SK-N-SH (cell line): ENCODE results near the gene PRR15L.

Experiments used
- CTCF ChIP-seq: fragments of 200-600 bp; sonication (generic); IDR thresholded peaks from 2 replicates; pipeline ENCODE4 v1.6.1; 2017; ENCODE audit warnings: antibody characterized with exemption, mild to moderate bottlenecking, moderate library complexity
- MXI1 ChIP-seq: IDR thresholded peaks from 2 replicates; pipeline ENCODE4 v1.6.1; 2012; ENCODE audit warnings: mild to moderate bottlenecking, low read depth, low read length, improper control_type of control experiment
- POLR2AphosphoS5 ChIP-seq: IDR thresholded peaks from 2 replicates; pipeline ENCODE4 v1.6.1; 2012; ENCODE audit warnings: low read depth, low read length
- RAD21 ChIP-seq: IDR thresholded peaks from 2 replicates; pipeline ENCODE4 v1.6.1; 2012; ENCODE audit warnings: mild to moderate bottlenecking, low read length
- TAF1 ChIP-seq: IDR thresholded peaks from 2 replicates; pipeline ENCODE4 v1.6.1; 2012; ENCODE audit warnings: low read depth, mild to moderate bottlenecking, low read length, moderate library complexity, borderline replicate concordance
- YY1 ChIP-seq: IDR thresholded peaks from 2 replicates; pipeline ENCODE4 v1.4.0; 2012; ENCODE audit warnings: low read depth, mild to moderate bottlenecking

GRCh38 chr17:47982645-47983390, 25.1 kb upstream of the PRR15L start:
- TF ChIP-seq CTCF (no peak), POLR2AphosphoS5 (no peak; the same call in 1 of the 2 replicates), TAF1 (no peak), MXI1 (no peak), YY1 (no peak), RAD21 (no peak)
